Cardiac fibroblast (primary cell): ENCODE data around the gene MXRA7.

ENCODE experiments used
- DNase-seq, 2 donors: peaks; one replicate each; pipeline versions ENCODE4 v3.0.0 to v3.0.0-alpha.2; 2010; ENCODE audit warnings: low read depth in 2 of 2
- H3K4me3 ChIP-seq, 2 donors: replicated peaks in 1 of 2; 1 replicate in 1 of 2; 2 replicates in 1 of 2; pipeline ENCODE4 v1.5.1; 2011; ENCODE audit warnings: low read depth in 2 of 2, low read length in 2 of 2, mild to moderate bottlenecking in 2 of 2, moderate library complexity in 1 of 2
- CTCF ChIP-seq: IDR thresholded peaks from one replicate; pipeline ENCODE4 v1.5.1; 2011; ENCODE audit warnings: low read depth, mild to moderate bottlenecking, low read length, inconsistent platforms

The MXRA7 gene

GRCh38 chr17:76697702-76698465, 12.9 kb downstream of the MXRA7 start:
- no peak overlapping the region for H3K4me3 ChIP-seq
- peak; percentile 48 to 67 for DNase-seq
- TF ChIP-seq CTCF = no peak

- peak; percentile 70 to 96 for DNase-seq
- TF ChIP-seq CTCF = no peak
- no peak overlapping the region for H3K4me3 ChIP-seq
Observed at GRCh38 chr17:76696763-76697701, 13.7 kb downstream of the MXRA7 start.

- TF ChIP-seq CTCF = no peak
- no peak overlapping the region for H3K4me3 ChIP-seq
- DNase-seq = no peak
Observed at GRCh38 chr17:76695059-76695831, 15.5 kb downstream of the MXRA7 start.

- TF ChIP-seq CTCF = no peak
Observed at GRCh38 chr17:76691379-76692191, 19.2 kb downstream of the MXRA7 start.

GRCh38 chr17:76690596-76691280, 20.0 kb downstream of the MXRA7 start:
- H3K4me3 ChIP-seq = no peak overlapping the region
- DNase-seq = peak in 1 of 2 donors; percentile 32
- TF ChIP-seq CTCF = no peak

More at GRCh38 chr17:76691379-76692191, 19.2 kb downstream of the MXRA7 start:
- no peak for DNase-seq
- no peak overlapping the region for H3K4me3 ChIP-seq
